SU-DHL-6 (cell line): ENCODE data around the gene SOD3.

ENCODE experiments used
- H2AFZ ChIP-seq: fragments of 200-600 bp; sonication (generic); 2 replicates; pipeline ENCODE4 v1.6.1; 2014; ENCODE audit warnings: low read depth, mild to moderate bottlenecking, moderate library complexity, mixed read lengths, antibody characterized with exemption, low read length; ENCODE audit not compliant: severe bottlenecking
- H3F3A ChIP-seq: fragments of 200-600 bp; shearing (Covaris generic); 2 replicates; pipeline ENCODE4 v1.6.0; 2016; ENCODE audit warnings: antibody characterized with exemption, mild to moderate bottlenecking; ENCODE audit not compliant: insufficient read depth
- H3K27ac ChIP-seq: fragments of 200-600 bp; sonication (generic); 2 replicates; pipeline ENCODE4 v1.5.1; 2016; ENCODE audit warnings: low read depth, mild to moderate bottlenecking, low read length, moderate library complexity, mixed read lengths
- H3K27me3 ChIP-seq: fragments of 200-600 bp; sonication (generic), shearing (Covaris generic); 2 replicates; pipeline ENCODE4 v1.6.0; 2014; ENCODE audit warnings: mild to moderate bottlenecking, low read length
- H3K36me3 ChIP-seq: fragments of 200-600 bp; sonication (generic); 2 replicates; pipeline ENCODE4 v1.6.1; 2014; ENCODE audit warnings: mild to moderate bottlenecking, low read length, mixed read lengths
- H3K4me2 ChIP-seq: fragments of 300-600, 200-600 bp; shearing (Covaris generic), sonication (generic); 2 replicates; pipeline ENCODE4 v1.6.0; 2014; ENCODE audit warnings: low read length, low read depth, mild to moderate bottlenecking; ENCODE audit not compliant: poor library complexity, severe bottlenecking
- H3K4me3 ChIP-seq: fragments of 200-600 bp; sonication (generic); 2 replicates; pipeline ENCODE4 v1.5.1; 2014; ENCODE audit warnings: antibody characterized with exemption, low read length, mild to moderate bottlenecking, mixed read lengths; ENCODE audit not compliant: insufficient read depth, poor library complexity, severe bottlenecking
- H3K79me2 ChIP-seq: fragments of 200-600 bp; sonication (generic); 2 replicates; pipeline ENCODE4 v1.6.1; 2014; ENCODE audit warnings: mild to moderate bottlenecking, low read length, moderate library complexity; ENCODE audit not compliant: insufficient read depth
- H3K9ac ChIP-seq: fragments of 200-600 bp; sonication (generic); 2 replicates; pipeline ENCODE4 v1.7.0; 2014; ENCODE audit warnings: mild to moderate bottlenecking, low read length
- H3K9me2 ChIP-seq: fragments of 200-600 bp; sonication (generic); replicated peaks from 2 replicates; pipeline ENCODE4 v1.6.1; 2014; ENCODE audit warnings: low read length; ENCODE audit not compliant: insufficient read depth
- H3K9me3 ChIP-seq: fragments of 200-600 bp; sonication (generic); 2 replicates; pipeline ENCODE4 v1.6.1; 2014; ENCODE audit warnings: low read length, mixed read lengths; ENCODE audit not compliant: insufficient read depth
- H4K20me1 ChIP-seq: fragments of 200-600 bp; sonication (generic); 2 replicates; pipeline ENCODE4 v1.6.1; 2014; ENCODE audit warnings: low read depth, mild to moderate bottlenecking, antibody characterized with exemption, low read length, moderate library complexity, mixed read lengths
- EZH2phosphoT487 ChIP-seq: fragments of 200-600 bp; sonication (generic), shearing (Covaris generic); conservative IDR thresholded peaks from 2 replicates; pipeline ENCODE4 v1.6.1; 2018; ENCODE audit warnings: mild to moderate bottlenecking, antibody characterized with exemption, low read length, moderate library complexity, mixed read lengths
- TF ChIP-seq, protein P1 (sequence below): fragments of 200-600 bp; sonication (generic); IDR thresholded peaks from one replicate; pipeline ENCODE4 v1.5.1; 2017; ENCODE audit warnings: antibody characterized with exemption, mild to moderate bottlenecking, low read length, moderate library complexity; ENCODE audit not compliant: insufficient read depth, poor library complexity, severe bottlenecking

The SOD3 gene

DNA sequence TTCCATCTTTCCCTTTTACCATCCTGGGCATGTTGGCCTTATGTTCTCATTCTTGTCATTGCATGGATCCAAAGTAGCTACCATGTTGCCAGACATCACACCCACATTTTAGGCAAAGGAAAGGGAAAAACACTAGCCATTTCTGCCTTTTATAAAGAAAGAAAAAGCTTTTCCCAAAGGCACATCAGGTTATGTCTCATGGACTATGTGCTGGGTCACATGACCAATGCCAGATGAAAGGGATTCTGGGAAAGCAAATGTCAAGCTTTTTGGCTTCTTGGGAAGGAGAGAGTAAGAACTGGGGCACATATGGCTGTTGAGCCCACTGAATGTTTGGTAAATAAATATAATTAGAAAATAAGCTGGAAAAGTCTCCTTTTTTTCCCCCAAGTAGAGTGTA lies 4.3 kb upstream of the SOD3 start:
- H3K4me2 ChIP-seq, result no peak overlapping the region
- no peaks in the 10 kb centered on the region for H3K79me2 ChIP-seq
- no peaks in the 10 kb centered on the region for H3F3A ChIP-seq
- no peaks in the 10 kb centered on the region for H3K9me2 ChIP-seq
- no peak overlapping the region for H2AFZ ChIP-seq
- no peak overlapping the region for H3K9ac ChIP-seq
- H3K4me3 ChIP-seq, result no peak overlapping the region
- no peaks in the 10 kb centered on the region for H3K9me3 ChIP-seq
- H3K36me3 ChIP-seq, result no peaks in the 10 kb centered on the region
- H3K27ac ChIP-seq, result no peak overlapping the region
- H4K20me1 ChIP-seq, result no peaks in the 10 kb centered on the region
- H3K27me3 ChIP-seq, result no peaks in the 10 kb centered on the region
- TF ChIP-seq EZH2phosphoT487, result no peak
- TF ChIP-seq, protein P1, sequence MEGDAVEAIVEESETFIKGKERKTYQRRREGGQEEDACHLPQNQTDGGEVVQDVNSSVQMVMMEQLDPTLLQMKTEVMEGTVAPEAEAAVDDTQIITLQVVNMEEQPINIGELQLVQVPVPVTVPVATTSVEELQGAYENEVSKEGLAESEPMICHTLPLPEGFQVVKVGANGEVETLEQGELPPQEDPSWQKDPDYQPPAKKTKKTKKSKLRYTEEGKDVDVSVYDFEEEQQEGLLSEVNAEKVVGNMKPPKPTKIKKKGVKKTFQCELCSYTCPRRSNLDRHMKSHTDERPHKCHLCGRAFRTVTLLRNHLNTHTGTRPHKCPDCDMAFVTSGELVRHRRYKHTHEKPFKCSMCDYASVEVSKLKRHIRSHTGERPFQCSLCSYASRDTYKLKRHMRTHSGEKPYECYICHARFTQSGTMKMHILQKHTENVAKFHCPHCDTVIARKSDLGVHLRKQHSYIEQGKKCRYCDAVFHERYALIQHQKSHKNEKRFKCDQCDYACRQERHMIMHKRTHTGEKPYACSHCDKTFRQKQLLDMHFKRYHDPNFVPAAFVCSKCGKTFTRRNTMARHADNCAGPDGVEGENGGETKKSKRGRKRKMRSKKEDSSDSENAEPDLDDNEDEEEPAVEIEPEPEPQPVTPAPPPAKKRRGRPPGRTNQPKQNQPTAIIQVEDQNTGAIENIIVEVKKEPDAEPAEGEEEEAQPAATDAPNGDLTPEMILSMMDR, result no peak

DNA sequence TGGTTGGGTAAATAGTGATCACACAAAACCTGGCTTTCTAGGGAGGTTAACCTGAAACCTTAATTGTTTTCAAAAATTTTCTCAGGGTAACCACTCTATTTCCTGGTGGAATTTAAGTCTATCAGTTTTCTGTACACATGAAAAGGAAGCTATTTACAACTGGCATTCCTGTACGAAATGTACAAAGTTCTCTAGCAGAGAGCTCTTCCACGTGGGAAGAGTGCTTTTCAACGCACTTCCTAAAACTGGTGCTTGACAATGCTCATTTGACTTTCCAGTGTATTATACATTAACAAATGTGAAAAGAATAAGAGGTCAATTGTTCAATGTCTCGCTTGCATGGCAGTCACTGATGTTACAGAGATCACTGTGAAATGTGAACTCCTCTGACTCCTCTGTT lies 2.8 kb upstream of the SOD3 start:
- Histone ChIP-seq H3K79me2 (no peaks in the 10 kb centered on the region), H3F3A (no peaks in the 10 kb centered on the region), H3K27me3 (no peaks in the 10 kb centered on the region), H3K9me3 (no peaks in the 10 kb centered on the region), H3K9me2 (no peaks in the 10 kb centered on the region), H3K36me3 (no peaks in the 10 kb centered on the region), H4K20me1 (no peaks in the 10 kb centered on the region), H3K4me2 (no peak overlapping the region), H3K27ac (no peak overlapping the region), H3K9ac (no peak overlapping the region), H3K4me3 (no peak overlapping the region), H2AFZ (no peak overlapping the region)
- TF ChIP-seq EZH2phosphoT487, result no peak
- TF ChIP-seq, protein P1, result no peak

DNA sequence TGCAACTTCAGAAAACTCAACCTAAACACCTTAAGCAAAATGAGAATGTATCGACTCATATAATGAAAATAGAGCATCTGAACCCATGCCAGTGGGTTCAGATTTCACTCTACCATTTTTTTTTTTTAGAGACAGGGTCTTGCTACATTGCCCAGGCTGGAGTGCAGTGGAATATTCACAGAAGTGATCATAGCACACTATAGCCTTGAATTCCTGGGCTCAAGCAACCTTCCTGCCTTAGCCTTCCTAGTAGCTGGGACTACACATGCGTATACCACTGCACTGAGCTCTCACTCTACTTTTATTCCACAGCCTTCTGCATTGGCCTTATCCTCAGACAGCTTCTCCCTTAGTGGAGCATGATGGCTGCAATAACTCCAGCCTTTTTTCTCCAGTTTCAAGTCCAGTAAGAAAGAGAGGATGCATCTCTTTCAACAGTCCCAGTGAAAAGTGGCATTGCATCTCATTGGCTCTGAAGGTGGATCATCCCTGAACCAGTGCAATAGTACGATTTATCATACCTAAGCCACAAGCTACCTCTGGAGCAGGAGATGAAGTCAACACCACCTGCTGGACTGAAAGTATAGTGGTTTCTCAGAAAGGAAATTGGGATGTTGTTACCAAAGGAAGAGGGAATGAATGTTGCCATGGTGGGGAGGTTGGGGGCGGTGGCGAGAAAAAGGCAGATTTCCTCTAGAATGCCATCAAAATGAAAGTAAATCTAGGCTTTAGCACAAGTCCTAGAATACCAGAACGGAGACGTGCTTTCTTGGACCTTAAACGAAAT lies 2.0 kb upstream of the SOD3 start:
- no peak overlapping the region for H2AFZ ChIP-seq
- no peaks in the 10 kb centered on the region for H3K9me3 ChIP-seq
- no peaks in the 10 kb centered on the region for H3K27me3 ChIP-seq
- H3K9ac ChIP-seq, result no peak overlapping the region
- H3K79me2 ChIP-seq, result no peaks in the 10 kb centered on the region
- no peak overlapping the region for H3K4me3 ChIP-seq
- H3K4me2 ChIP-seq, result no peak overlapping the region
- no peak overlapping the region for H3K27ac ChIP-seq
- TF ChIP-seq EZH2phosphoT487, result no peak
- H3F3A ChIP-seq, result no peaks in the 10 kb centered on the region
- H4K20me1 ChIP-seq, result no peaks in the 10 kb centered on the region
- no peaks in the 10 kb centered on the region for H3K9me2 ChIP-seq
- H3K36me3 ChIP-seq, result no peaks in the 10 kb centered on the region

DNA sequence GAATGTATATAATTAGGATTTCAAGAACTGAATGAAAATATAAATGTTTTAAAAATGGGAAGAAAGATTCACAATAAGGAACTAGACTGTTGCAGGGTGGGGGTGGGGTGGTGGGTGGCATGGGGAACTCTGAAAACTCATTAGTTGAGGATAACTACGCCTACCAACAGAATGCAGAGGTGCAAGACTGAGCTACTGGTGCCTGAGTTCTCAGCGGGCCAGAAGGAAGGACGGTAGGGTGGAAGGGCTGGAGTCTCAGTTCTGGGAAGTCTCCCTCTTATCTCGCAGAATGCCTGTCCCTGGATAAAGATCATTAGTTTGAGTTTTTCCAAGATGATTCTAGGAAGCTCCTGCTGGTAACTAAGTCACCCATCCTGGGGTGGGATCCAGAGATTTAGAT lies 1.3 kb upstream of the SOD3 start:
- no peak overlapping the region for H3K4me2 ChIP-seq
- no peak overlapping the region for H3K27ac ChIP-seq
- no peak for TF ChIP-seq EZH2phosphoT487
- TF ChIP-seq, protein P1, result no peak
- H3F3A ChIP-seq, result no peaks in the 10 kb centered on the region
- no peaks in the 10 kb centered on the region for H3K9me2 ChIP-seq
- H3K79me2 ChIP-seq, result no peaks in the 10 kb centered on the region
- no peak overlapping the region for H3K4me3 ChIP-seq
- H3K27me3 ChIP-seq, result no peaks in the 10 kb centered on the region
- no peak overlapping the region for H2AFZ ChIP-seq
- no peaks in the 10 kb centered on the region for H4K20me1 ChIP-seq
- no peaks in the 10 kb centered on the region for H3K9me3 ChIP-seq
- H3K36me3 ChIP-seq, result no peaks in the 10 kb centered on the region
- no peak overlapping the region for H3K9ac ChIP-seq
